ENCODE results near the gene FCHSD2.

DNA sequence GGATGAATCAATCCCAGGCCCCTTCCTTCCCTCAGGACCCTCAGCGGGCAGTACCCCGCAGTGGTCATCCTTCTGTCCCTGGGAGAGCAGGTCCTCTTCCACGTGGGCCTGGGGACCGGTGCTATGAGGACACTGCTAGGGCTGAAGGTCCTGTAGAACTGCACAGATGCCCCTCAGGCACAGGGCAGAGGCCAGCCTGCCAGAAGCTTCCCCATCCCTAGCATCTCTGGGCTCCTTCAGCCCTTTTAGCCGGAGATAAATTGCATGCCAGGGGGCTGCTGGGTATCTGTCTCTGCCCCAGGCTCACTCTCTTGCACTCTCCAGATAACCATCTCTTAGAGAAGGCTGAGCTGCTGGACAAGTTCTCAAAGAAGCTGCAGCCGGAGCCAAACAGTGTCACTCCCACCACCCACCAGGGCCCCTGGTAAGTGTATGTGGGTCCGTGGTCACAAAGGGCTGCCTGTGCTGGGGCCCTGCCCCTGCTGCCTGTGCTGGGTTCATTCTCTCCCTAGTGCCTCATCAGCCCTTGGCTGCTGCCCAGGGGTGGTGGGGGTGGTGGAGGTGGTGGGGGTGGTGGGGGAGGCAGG, 325.6 kb downstream of the FCHSD2 start:
- TF ChIP-seq FOXA1 (IDR thresholded peaks at IDR 0.05) (no peak), BHLHE40 (IDR thresholded peaks at IDR 0.05; ENCODE audit: borderline replicate concordance) (no peak), SP1 (IDR thresholded peaks at IDR 0.05) (no peak), ELF4 (IDR thresholded peaks at IDR 0.05) (no peak), ARNT (IDR thresholded peaks at IDR 0.05) (no peak), TARDBP (IDR thresholded peaks at IDR 0.05) (no peak), L3MBTL2 (conservative IDR thresholded peaks at IDR 0.05) (no peak), FOXK2 (IDR thresholded peaks at IDR 0.05) (no peak), LEF1 (IDR thresholded peaks at IDR 0.05; ENCODE audit: borderline replicate concordance) (no peak), ZNF384 (IDR thresholded peaks at IDR 0.05) (no peak)
